H9 (cell line): ENCODE data around the gene MBP. TPM values are rescaled to one million over a fixed set of nuclear protein-coding genes. Genes with fewer than 3 reads are reported as not detected.

ENCODE experiments used
- DNase-seq: peaks from one replicate; pipeline ENCODE4 v3.0.0-alpha.2; 2017
- H2AFZ ChIP-seq: one replicate; pipeline ENCODE4 v1.6.1; 2013; ENCODE audit warnings: mild to moderate bottlenecking, low read length, control low read depth, moderate library complexity
- H2AK5ac ChIP-seq: 2 replicates; pipeline ENCODE4 v1.6.1; 2013; ENCODE audit warnings: low read length, control low read depth, mixed read lengths; ENCODE audit not compliant: insufficient read length
- H2BK120ac ChIP-seq: one replicate; pipeline ENCODE4 v1.6.1; 2013; ENCODE audit warnings: low read depth, mild to moderate bottlenecking, low read length, control low read depth, inconsistent platforms; ENCODE audit not compliant: poor library complexity, severe bottlenecking
- H2BK12ac ChIP-seq: 2 replicates; pipeline ENCODE4 v1.6.1; 2013; ENCODE audit warnings: low read length, control low read depth, mixed read lengths, low read depth; ENCODE audit not compliant: insufficient read length
- H2BK15ac ChIP-seq: 2 replicates; pipeline ENCODE4 v1.6.1; 2013; ENCODE audit warnings: low read depth, low read length, control low read depth
- H2BK20ac ChIP-seq: one replicate; pipeline ENCODE4 v1.6.1; 2013; ENCODE audit warnings: low read depth, mild to moderate bottlenecking, low read length, control low read depth, inconsistent platforms; ENCODE audit not compliant: poor library complexity, severe bottlenecking
- H2BK5ac ChIP-seq: 2 replicates; pipeline ENCODE4 v1.6.1; 2013; ENCODE audit warnings: low read length, control low read depth, mixed read lengths; ENCODE audit not compliant: insufficient read length
- H3K14ac ChIP-seq: 2 replicates; pipeline ENCODE4 v1.6.1; 2013; ENCODE audit warnings: low read length, control low read depth; ENCODE audit not compliant: insufficient read depth
- H3K18ac ChIP-seq: 2 replicates; pipeline ENCODE4 v1.6.1; 2013; ENCODE audit warnings: low read depth, mild to moderate bottlenecking, mixed read lengths, low read length, control low read depth; ENCODE audit not compliant: insufficient read length
- H3K23ac ChIP-seq: 2 replicates; pipeline ENCODE4 v1.6.1; 2013; ENCODE audit warnings: low read length, control low read depth, mixed read lengths, low read depth; ENCODE audit not compliant: insufficient read length
- H3K23me2 ChIP-seq: 2 replicates; pipeline ENCODE4 v1.6.1; 2013; ENCODE audit warnings: low read depth, mild to moderate bottlenecking, mixed read lengths, low read length, control low read depth; ENCODE audit not compliant: insufficient read length, poor library complexity, severe bottlenecking
- H3K27ac ChIP-seq: 2 replicates; pipeline ENCODE4 v1.5.1; 2013; ENCODE audit warnings: low read length, control low read depth, mixed read lengths, low read depth; ENCODE audit not compliant: insufficient read length
- H3K27me3 ChIP-seq: 2 replicates; pipeline ENCODE4 v1.6.1; 2013; ENCODE audit warnings: low read length, control low read depth, inconsistent platforms; ENCODE audit not compliant: insufficient read depth
- H3K4ac ChIP-seq: 2 replicates; pipeline ENCODE4 v1.6.1; 2013; ENCODE audit warnings: low read depth, mild to moderate bottlenecking, control low read depth, inconsistent platforms, low read length, moderate library complexity
- H3K4me1 ChIP-seq: 2 replicates; pipeline ENCODE4 v1.6.1; 2013; ENCODE audit warnings: low read length, control low read depth, inconsistent platforms; ENCODE audit not compliant: insufficient read depth
- H3K4me2 ChIP-seq: 2 replicates; pipeline ENCODE4 v1.6.1; 2013; ENCODE audit warnings: low read length, control low read depth, mixed read lengths; ENCODE audit not compliant: insufficient read length, insufficient read depth
- H3K56ac ChIP-seq: 2 replicates; pipeline ENCODE4 v1.6.1; 2013; ENCODE audit warnings: low read depth, mild to moderate bottlenecking, mixed read lengths, low read length, control low read depth; ENCODE audit not compliant: insufficient read length
- H3K79me1 ChIP-seq: 2 replicates; pipeline ENCODE4 v1.6.1; 2013; ENCODE audit warnings: low read depth, mild to moderate bottlenecking, moderate library complexity, low read length, control low read depth, inconsistent platforms; ENCODE audit not compliant: insufficient read depth, poor library complexity, severe bottlenecking
- H3K79me2 ChIP-seq: 2 replicates; pipeline ENCODE4 v1.6.1; 2013; ENCODE audit warnings: low read length, control low read depth, inconsistent platforms; ENCODE audit not compliant: insufficient read depth
- H3K9ac ChIP-seq: 2 replicates; pipeline ENCODE4 v1.6.1; 2013; ENCODE audit warnings: low read length, control low read depth, mixed read lengths; ENCODE audit not compliant: insufficient read length; ENCODE audit errors: extremely low read depth
- H3K9me3 ChIP-seq: one replicate; pipeline ENCODE4 v1.6.1; 2013; ENCODE audit warnings: low read depth, low read length, inconsistent platforms; ENCODE audit not compliant: control insufficient read depth
- H3T11ph ChIP-seq: one replicate; pipeline ENCODE4 v1.6.1; 2013; ENCODE audit warnings: mild to moderate bottlenecking, low read length, control low read depth, inconsistent platforms
- H4K20me1 ChIP-seq: one replicate; pipeline ENCODE4 v1.6.1; 2013; ENCODE audit not compliant: control insufficient read depth, insufficient read length, insufficient read depth
- H4K5ac ChIP-seq: 2 replicates; pipeline ENCODE4 v1.6.1; 2013; ENCODE audit warnings: low read depth, mild to moderate bottlenecking, mixed read lengths, low read length, control low read depth; ENCODE audit not compliant: insufficient read length
- H4K8ac ChIP-seq: replicated peaks from 2 replicates; pipeline ENCODE4 v1.6.1; 2013; ENCODE audit warnings: low read length, control low read depth, mixed read lengths, low read depth; ENCODE audit not compliant: insufficient read length
- H4K91ac ChIP-seq: 2 replicates; pipeline ENCODE4 v1.6.1; 2013; ENCODE audit warnings: low read depth, mild to moderate bottlenecking, moderate library complexity, mixed read lengths, low read length, control low read depth; ENCODE audit not compliant: insufficient read length
- H3K27ac Mint-ChIP-seq, 3 experiments: 2 replicates in 2 of 3; 3 replicates in 1 of 3; pipeline ENCODE4 v1.8.0; 2020 to 2021; ENCODE audit warnings: mixed read lengths in 3 of 3, mild to moderate bottlenecking in 1 of 3, moderate library complexity in 1 of 3
- H3K27me3 Mint-ChIP-seq: 2 replicates; pipeline ENCODE4 v1.8.0; 2021; ENCODE audit warnings: low read depth, mild to moderate bottlenecking, moderate library complexity, mixed read lengths
- H3K36me3 Mint-ChIP-seq, 3 experiments: 2 replicates in 2 of 3; 3 replicates in 1 of 3; pipeline ENCODE4 v1.8.0; 2020 to 2021; ENCODE audit warnings: low read depth in 3 of 3, mixed read lengths in 3 of 3; ENCODE audit not compliant: insufficient read depth in 1 of 3
- H3K4me1 Mint-ChIP-seq, 2 experiments: 2 replicates each; pipeline ENCODE4 v1.8.0; 2020; ENCODE audit warnings: mixed read lengths in 2 of 2
- H3K4me3 Mint-ChIP-seq, 2 experiments: 2 replicates in 1 of 2; 3 replicates in 1 of 2; pipeline ENCODE4 v1.8.0; 2020 to 2021; ENCODE audit warnings: mild to moderate bottlenecking in 2 of 2, mixed read lengths in 2 of 2, moderate library complexity in 1 of 2
- H3K9me3 Mint-ChIP-seq, 2 experiments: 2 replicates in 1 of 2; 3 replicates in 1 of 2; pipeline ENCODE4 v1.8.0; 2020; ENCODE audit warnings: mild to moderate bottlenecking in 2 of 2, mixed read lengths in 2 of 2, moderate library complexity in 1 of 2
- WGBS: extraction: QIAGEN DNeasy Blood & Tissue Kit; methylation state at CpG from one replicate; pipeline ENCODE4 v1.1.7; 2013; ENCODE audit warnings: missing lambda C conversion rate, low lambda C conversion rate, mixed read lengths; ENCODE audit not compliant: insufficient read length; ENCODE audit errors: extremely low coverage; 5-methylcytosine and 5-hydroxymethylcytosine counted together
- total RNA-seq: library from RNA; stranded (reverse); gene quantifications from 2 replicates; pipeline ENCODE4 v1.2.1, GENCODE V29; 2021
- TF ChIP-seq, protein P1 (sequence below): fragments of 200-600 bp; sonication (generic); conservative IDR thresholded peaks from 3 replicates; pipeline ENCODE4 v1.8.0; 2021; ENCODE audit warnings: antibody characterized with exemption, mild to moderate bottlenecking

The MBP gene
- total RNA-seq, 1 experiment from 2014 or later: 8.6 TPM

DNA sequence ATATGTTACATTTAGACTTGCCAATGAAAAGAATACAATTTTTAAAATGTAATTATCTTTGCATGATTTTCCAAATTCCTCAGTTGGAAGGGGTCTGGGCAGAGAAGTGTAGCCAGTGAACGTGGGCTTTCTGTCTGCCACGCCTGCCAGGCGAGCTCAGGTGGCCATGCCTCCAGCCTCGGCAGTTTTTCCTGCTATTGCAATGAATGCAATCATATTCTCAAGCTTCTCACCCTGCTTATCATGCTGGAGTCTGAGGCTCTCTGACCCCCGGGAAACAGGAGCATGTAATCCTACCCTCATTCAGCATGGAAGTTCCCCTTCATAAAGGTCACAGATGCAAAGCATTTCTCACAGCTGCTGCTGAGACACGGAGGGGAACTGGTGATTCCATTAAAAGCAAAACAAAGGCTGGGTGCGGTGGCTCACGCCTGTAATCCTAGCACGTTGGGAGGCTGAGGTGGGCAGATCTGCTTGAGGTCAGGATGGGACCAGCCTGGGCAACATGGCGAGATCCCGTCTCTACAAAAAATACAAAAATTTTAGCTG lies 154.8 kb downstream of the MBP start:
- Histone ChIP-seq H2BK5ac (no peak overlapping the region), H4K20me1 (no peaks in the 10 kb centered on the region), H3K23ac (no peak overlapping the region), H3K27me3 (no peaks in the 10 kb centered on the region), H3K56ac (no peak overlapping the region), H2BK20ac (no peak overlapping the region), H3K4me2 (no peak overlapping the region), H3K79me1 (no peaks in the 10 kb centered on the region), H3T11ph (no peak overlapping the region), H4K91ac (no peak overlapping the region), H2BK15ac (no peak overlapping the region), H2BK120ac (no peak overlapping the region), H3K23me2 (no peaks in the 10 kb centered on the region), H3K27ac (no peak overlapping the region), H2AFZ (no peak overlapping the region), H4K5ac (no peak overlapping the region), H3K18ac (no peak overlapping the region), H2AK5ac (no peak overlapping the region), H3K9me3 (no peaks in the 10 kb centered on the region), H2BK12ac (no peak overlapping the region), H4K8ac (no peak overlapping the region), H3K14ac (no peak overlapping the region), H3K9ac (no peak overlapping the region), H3K79me2 (no peaks in the 10 kb centered on the region), H3K4me1 (peaks cover 3% of the 10 kb centered on the region; the same call in 1 of the 2 replicates), H3K4ac (no peak overlapping the region)
- no peaks in the 10 kb centered on the region for H3K27me3 Mint-ChIP-seq
- TF ChIP-seq, protein P1, sequence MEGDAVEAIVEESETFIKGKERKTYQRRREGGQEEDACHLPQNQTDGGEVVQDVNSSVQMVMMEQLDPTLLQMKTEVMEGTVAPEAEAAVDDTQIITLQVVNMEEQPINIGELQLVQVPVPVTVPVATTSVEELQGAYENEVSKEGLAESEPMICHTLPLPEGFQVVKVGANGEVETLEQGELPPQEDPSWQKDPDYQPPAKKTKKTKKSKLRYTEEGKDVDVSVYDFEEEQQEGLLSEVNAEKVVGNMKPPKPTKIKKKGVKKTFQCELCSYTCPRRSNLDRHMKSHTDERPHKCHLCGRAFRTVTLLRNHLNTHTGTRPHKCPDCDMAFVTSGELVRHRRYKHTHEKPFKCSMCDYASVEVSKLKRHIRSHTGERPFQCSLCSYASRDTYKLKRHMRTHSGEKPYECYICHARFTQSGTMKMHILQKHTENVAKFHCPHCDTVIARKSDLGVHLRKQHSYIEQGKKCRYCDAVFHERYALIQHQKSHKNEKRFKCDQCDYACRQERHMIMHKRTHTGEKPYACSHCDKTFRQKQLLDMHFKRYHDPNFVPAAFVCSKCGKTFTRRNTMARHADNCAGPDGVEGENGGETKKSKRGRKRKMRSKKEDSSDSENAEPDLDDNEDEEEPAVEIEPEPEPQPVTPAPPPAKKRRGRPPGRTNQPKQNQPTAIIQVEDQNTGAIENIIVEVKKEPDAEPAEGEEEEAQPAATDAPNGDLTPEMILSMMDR: no peak
- H3K27ac Mint-ChIP-seq: peak overlapping the region in 1 of 3 experiments; percentile 59; a peak in 1 of 7 replicates
- H3K9me3 Mint-ChIP-seq: no peaks in the 10 kb centered on the region
- no peak for DNase-seq
- peaks cover 0 to 6% (median 1%) of the 10 kb centered on the region in 3 experiments; a peak in 3 of 7 replicates for H3K36me3 Mint-ChIP-seq
- no CpG with 5 or more reads among the region's 11 CpGs for WGBS
- H3K4me3 Mint-ChIP-seq: no peak overlapping the region
- H3K4me1 Mint-ChIP-seq: peaks cover 43 to 52% of the 10 kb centered on the region in 2 experiments
